Stimulated activated CD4-positive, alpha-beta T cell treated with anti-CD3 and anti-CD28 coated beads, Interleukin-1b, Interleukin-23, amount 100 ng/mL, for 24 hours (primary cell): ENCODE results near the gene MYORG.

Experiments
- DNase-seq, 4 experiments: peaks; one replicate each; pipeline ENCODE4 v3.0.0-alpha.2; 2020; ENCODE audit warnings: low read depth in 4 of 4, low spot score in 1 of 4

MYORG gene

GRCh38 chr9:34385561-34386230 is 9.0 kb upstream of the MYORG start:
- DNase-seq: no peak

GRCh38 chr9:34384368-34385165 is 7.9 kb upstream of the MYORG start:
- DNase-seq: no peak

- DNase-seq: no peak
Measured at GRCh38 chr9:34383904-34384303, 7.2 kb upstream of the MYORG start.

GRCh38 chr9:34382879-34383278 is 6.2 kb upstream of the MYORG start:
- no peak for DNase-seq

- DNase-seq: no peak
Measured at GRCh38 chr9:34382054-34382453, 5.4 kb upstream of the MYORG start.

GRCh38 chr9:34381323-34381722 is 4.6 kb upstream of the MYORG start:
- no peak for DNase-seq

GRCh38 chr9:34380511-34381315 is 4.0 kb upstream of the MYORG start:
- DNase-seq: peak; percentile 53 to 72 (median 66)

GRCh38 chr9:34380034-34380510 is 3.4 kb upstream of the MYORG start:
- no peak for DNase-seq

GRCh38 chr9:34379334-34380033 is 2.8 kb upstream of the MYORG start:
- DNase-seq: peak; percentile 82 to 88 (median 84)

- DNase-seq: no peak
Measured at GRCh38 chr9:34378376-34379060, 1.8 kb upstream of the MYORG start.

GRCh38 chr9:34377404-34377746 is 677 bp upstream of the MYORG start:
- no peak for DNase-seq

- no peak for DNase-seq
Measured at GRCh38 chr9:34375901-34376595, 650 bp downstream of the MYORG start.

- DNase-seq: no peak
Measured at GRCh38 chr9:34374905-34375552, 1.7 kb downstream of the MYORG start.

- DNase-seq: no peak
Measured at GRCh38 chr9:34374339-34374738, 2.4 kb downstream of the MYORG start.

- DNase-seq: no peak
Measured at GRCh38 chr9:34373749-34374148, 2.9 kb downstream of the MYORG start.

- no peak for DNase-seq
Measured at GRCh38 chr9:34372467-34373011, 4.2 kb downstream of the MYORG start.

- DNase-seq: no peak
Measured at GRCh38 chr9:34371886-34372466, 4.7 kb downstream of the MYORG start.

GRCh38 chr9:34370970-34371880 is 5.5 kb downstream of the MYORG start:
- DNase-seq: no peak
